H9 (cell line): ENCODE measurements around the gene ZSWIM5. TPM values are rescaled to one million over a fixed set of nuclear protein-coding genes. Genes with fewer than 3 reads are reported as not detected.
"Not testable (repeated sequence)": the region's sequence is repeated elsewhere in the genome, so short reads cannot be mapped to it uniquely, and the experiment has no call there.

Experiments used
- DNase-seq: peaks from one replicate; pipeline ENCODE4 v3.0.0-alpha.2; 2017
- H2AFZ ChIP-seq: one replicate; pipeline ENCODE4 v1.6.1; 2013; ENCODE audit warnings: mild to moderate bottlenecking, low read length, control low read depth, moderate library complexity
- H2AK5ac ChIP-seq: 2 replicates; pipeline ENCODE4 v1.6.1; 2013; ENCODE audit warnings: low read length, control low read depth, mixed read lengths; ENCODE audit not compliant: insufficient read length
- H2BK120ac ChIP-seq: one replicate; pipeline ENCODE4 v1.6.1; 2013; ENCODE audit warnings: low read depth, mild to moderate bottlenecking, low read length, control low read depth, inconsistent platforms; ENCODE audit not compliant: poor library complexity, severe bottlenecking
- H2BK12ac ChIP-seq: 2 replicates; pipeline ENCODE4 v1.6.1; 2013; ENCODE audit warnings: low read length, control low read depth, mixed read lengths, low read depth; ENCODE audit not compliant: insufficient read length
- H2BK15ac ChIP-seq: 2 replicates; pipeline ENCODE4 v1.6.1; 2013; ENCODE audit warnings: low read depth, low read length, control low read depth
- H2BK20ac ChIP-seq: one replicate; pipeline ENCODE4 v1.6.1; 2013; ENCODE audit warnings: low read depth, mild to moderate bottlenecking, low read length, control low read depth, inconsistent platforms; ENCODE audit not compliant: poor library complexity, severe bottlenecking
- H2BK5ac ChIP-seq: 2 replicates; pipeline ENCODE4 v1.6.1; 2013; ENCODE audit warnings: low read length, control low read depth, mixed read lengths; ENCODE audit not compliant: insufficient read length
- H3K14ac ChIP-seq: 2 replicates; pipeline ENCODE4 v1.6.1; 2013; ENCODE audit warnings: low read length, control low read depth; ENCODE audit not compliant: insufficient read depth
- H3K18ac ChIP-seq: 2 replicates; pipeline ENCODE4 v1.6.1; 2013; ENCODE audit warnings: low read depth, mild to moderate bottlenecking, mixed read lengths, low read length, control low read depth; ENCODE audit not compliant: insufficient read length
- H3K23ac ChIP-seq: 2 replicates; pipeline ENCODE4 v1.6.1; 2013; ENCODE audit warnings: low read length, control low read depth, mixed read lengths, low read depth; ENCODE audit not compliant: insufficient read length
- H3K23me2 ChIP-seq: 2 replicates; pipeline ENCODE4 v1.6.1; 2013; ENCODE audit warnings: low read depth, mild to moderate bottlenecking, mixed read lengths, low read length, control low read depth; ENCODE audit not compliant: insufficient read length, poor library complexity, severe bottlenecking
- H3K27ac ChIP-seq: 2 replicates; pipeline ENCODE4 v1.5.1; 2013; ENCODE audit warnings: low read length, control low read depth, mixed read lengths, low read depth; ENCODE audit not compliant: insufficient read length
- H3K27me3 ChIP-seq: 2 replicates; pipeline ENCODE4 v1.6.1; 2013; ENCODE audit warnings: low read length, control low read depth, inconsistent platforms; ENCODE audit not compliant: insufficient read depth
- H3K4ac ChIP-seq: 2 replicates; pipeline ENCODE4 v1.6.1; 2013; ENCODE audit warnings: low read depth, mild to moderate bottlenecking, control low read depth, inconsistent platforms, low read length, moderate library complexity
- H3K4me1 ChIP-seq: 2 replicates; pipeline ENCODE4 v1.6.1; 2013; ENCODE audit warnings: low read length, control low read depth, inconsistent platforms; ENCODE audit not compliant: insufficient read depth
- H3K4me2 ChIP-seq: 2 replicates; pipeline ENCODE4 v1.6.1; 2013; ENCODE audit warnings: low read length, control low read depth, mixed read lengths; ENCODE audit not compliant: insufficient read length, insufficient read depth
- H3K56ac ChIP-seq: 2 replicates; pipeline ENCODE4 v1.6.1; 2013; ENCODE audit warnings: low read depth, mild to moderate bottlenecking, mixed read lengths, low read length, control low read depth; ENCODE audit not compliant: insufficient read length
- H3K79me1 ChIP-seq: 2 replicates; pipeline ENCODE4 v1.6.1; 2013; ENCODE audit warnings: low read depth, mild to moderate bottlenecking, moderate library complexity, low read length, control low read depth, inconsistent platforms; ENCODE audit not compliant: insufficient read depth, poor library complexity, severe bottlenecking
- H3K79me2 ChIP-seq: 2 replicates; pipeline ENCODE4 v1.6.1; 2013; ENCODE audit warnings: low read length, control low read depth, inconsistent platforms; ENCODE audit not compliant: insufficient read depth
- H3K9ac ChIP-seq: 2 replicates; pipeline ENCODE4 v1.6.1; 2013; ENCODE audit warnings: low read length, control low read depth, mixed read lengths; ENCODE audit not compliant: insufficient read length; ENCODE audit errors: extremely low read depth
- H3K9me3 ChIP-seq: one replicate; pipeline ENCODE4 v1.6.1; 2013; ENCODE audit warnings: low read depth, low read length, inconsistent platforms; ENCODE audit not compliant: control insufficient read depth
- H3T11ph ChIP-seq: one replicate; pipeline ENCODE4 v1.6.1; 2013; ENCODE audit warnings: mild to moderate bottlenecking, low read length, control low read depth, inconsistent platforms
- H4K20me1 ChIP-seq: one replicate; pipeline ENCODE4 v1.6.1; 2013; ENCODE audit not compliant: control insufficient read depth, insufficient read length, insufficient read depth
- H4K5ac ChIP-seq: 2 replicates; pipeline ENCODE4 v1.6.1; 2013; ENCODE audit warnings: low read depth, mild to moderate bottlenecking, mixed read lengths, low read length, control low read depth; ENCODE audit not compliant: insufficient read length
- H4K8ac ChIP-seq: replicated peaks from 2 replicates; pipeline ENCODE4 v1.6.1; 2013; ENCODE audit warnings: low read length, control low read depth, mixed read lengths, low read depth; ENCODE audit not compliant: insufficient read length
- H4K91ac ChIP-seq: 2 replicates; pipeline ENCODE4 v1.6.1; 2013; ENCODE audit warnings: low read depth, mild to moderate bottlenecking, moderate library complexity, mixed read lengths, low read length, control low read depth; ENCODE audit not compliant: insufficient read length
- H3K27ac Mint-ChIP-seq, 3 experiments: 2 replicates in 2 of 3; 3 replicates in 1 of 3; pipeline ENCODE4 v1.8.0; 2020 to 2021; ENCODE audit warnings: mixed read lengths in 3 of 3, mild to moderate bottlenecking in 1 of 3, moderate library complexity in 1 of 3
- H3K27me3 Mint-ChIP-seq: 2 replicates; pipeline ENCODE4 v1.8.0; 2021; ENCODE audit warnings: low read depth, mild to moderate bottlenecking, moderate library complexity, mixed read lengths
- H3K36me3 Mint-ChIP-seq, 3 experiments: 2 replicates in 2 of 3; 3 replicates in 1 of 3; pipeline ENCODE4 v1.8.0; 2020 to 2021; ENCODE audit warnings: low read depth in 3 of 3, mixed read lengths in 3 of 3; ENCODE audit not compliant: insufficient read depth in 1 of 3
- H3K4me1 Mint-ChIP-seq, 2 experiments: 2 replicates each; pipeline ENCODE4 v1.8.0; 2020; ENCODE audit warnings: mixed read lengths in 2 of 2
- H3K4me3 Mint-ChIP-seq, 2 experiments: 2 replicates in 1 of 2; 3 replicates in 1 of 2; pipeline ENCODE4 v1.8.0; 2020 to 2021; ENCODE audit warnings: mild to moderate bottlenecking in 2 of 2, mixed read lengths in 2 of 2, moderate library complexity in 1 of 2
- H3K9me3 Mint-ChIP-seq, 2 experiments: 2 replicates in 1 of 2; 3 replicates in 1 of 2; pipeline ENCODE4 v1.8.0; 2020; ENCODE audit warnings: mild to moderate bottlenecking in 2 of 2, mixed read lengths in 2 of 2, moderate library complexity in 1 of 2
- WGBS: extraction: QIAGEN DNeasy Blood & Tissue Kit; methylation state at CpG from one replicate; pipeline ENCODE4 v1.1.7; 2013; ENCODE audit warnings: missing lambda C conversion rate, low lambda C conversion rate, mixed read lengths; ENCODE audit not compliant: insufficient read length; ENCODE audit errors: extremely low coverage; 5-methylcytosine and 5-hydroxymethylcytosine counted together
- total RNA-seq: library from RNA; stranded (reverse); gene quantifications from 2 replicates; pipeline ENCODE4 v1.2.1, GENCODE V29; 2021

Gene ZSWIM5
- total RNA-seq, 1 experiment from 2014 or later = 3.5 TPM

DNA sequence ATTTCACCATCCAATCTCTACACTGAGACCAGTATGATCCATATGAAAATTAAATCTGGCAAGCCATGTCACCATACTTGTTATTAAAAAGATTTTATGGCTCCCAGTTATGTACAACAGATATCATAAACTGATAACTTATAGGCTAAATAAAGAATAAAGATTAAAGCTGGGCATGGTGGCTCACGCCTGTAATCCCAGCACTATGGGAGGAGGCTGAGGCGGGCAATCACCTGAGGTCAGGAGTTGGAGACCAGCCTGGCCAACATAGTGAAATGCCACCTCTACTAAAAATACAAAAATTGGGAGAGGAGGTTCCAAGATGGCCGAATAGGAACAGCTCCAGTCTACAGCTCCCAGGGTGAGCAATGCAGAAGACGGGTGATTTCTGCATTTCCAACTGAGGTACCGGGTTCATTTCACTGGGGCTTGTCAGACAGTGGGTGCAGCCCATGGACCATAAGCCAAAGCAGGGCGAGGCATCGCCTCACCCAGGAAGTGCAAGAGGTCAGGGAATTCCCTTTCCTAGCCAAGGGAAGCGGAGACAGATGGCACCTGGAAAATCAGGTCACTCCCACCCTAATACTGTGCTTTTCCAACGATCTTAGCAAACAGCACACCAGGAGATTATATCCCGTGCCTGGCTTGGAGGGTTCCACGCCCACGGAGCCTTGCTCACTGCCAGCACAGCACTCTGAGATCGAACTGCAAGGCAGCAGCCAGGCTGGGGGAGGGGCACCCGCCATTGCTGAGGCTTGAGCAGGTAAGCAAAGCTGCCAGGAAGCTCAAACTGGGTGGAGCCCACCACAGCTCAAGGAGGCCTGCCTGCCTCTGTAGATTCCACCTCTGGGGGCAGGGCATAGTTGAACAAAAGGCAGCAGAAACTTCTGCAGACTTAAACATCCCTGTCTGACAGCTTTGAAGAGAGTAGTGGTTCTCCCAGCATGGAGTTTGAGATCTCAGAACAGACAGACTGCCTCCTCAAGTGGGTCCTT, 44.1 kb downstream of the ZSWIM5 start:
- H3K23me2 ChIP-seq, DNase-seq, H4K91ac ChIP-seq, H3K23ac ChIP-seq, H3K4ac ChIP-seq, H3K4me2 ChIP-seq, H2BK5ac ChIP-seq, H3K9me3 ChIP-seq, H3K79me2 ChIP-seq, H4K20me1 ChIP-seq, H3K56ac ChIP-seq, H4K5ac ChIP-seq, H3K4me1 ChIP-seq, H2BK12ac ChIP-seq, H3K14ac ChIP-seq, H2BK120ac ChIP-seq, H3K79me1 ChIP-seq, H3K4me1 Mint-ChIP-seq, H3K27ac ChIP-seq, H3K27ac Mint-ChIP-seq, H2BK15ac ChIP-seq, H3K4me3 Mint-ChIP-seq, H3K27me3 ChIP-seq, H3T11ph ChIP-seq, H4K8ac ChIP-seq, H2BK20ac ChIP-seq, H3K9ac ChIP-seq, H3K18ac ChIP-seq, H2AK5ac ChIP-seq, H2AFZ ChIP-seq, H3K27me3 Mint-ChIP-seq: not testable (repeated sequence)
- Mint-ChIP-seq H3K9me3 (peaks cover 22 to 30% of the 10 kb centered on the region in 2 experiments), H3K36me3 (peaks cover 0 to 17% (median 12%) of the 10 kb centered on the region in 3 experiments; a peak in 6 of 7 replicates)
- no CpG with 5 or more reads among the region's 14 CpGs for WGBS
